Osteoblast (primary cell): ENCODE measurements around the gene LOC101059915.

Experiments used
- DNase-seq: peaks from one replicate; pipeline ENCODE4 v3.0.0; 2011; ENCODE audit warnings: low spot score, mixed read lengths; ENCODE audit not compliant: insufficient read length; ENCODE audit errors: missing footprints
- H2AFZ ChIP-seq: 2 replicates; pipeline ENCODE4 v1.6.0; 2011; ENCODE audit warnings: mild to moderate bottlenecking, low read length
- H3K27ac ChIP-seq: 2 replicates; pipeline ENCODE4 v1.5.1; 2011; ENCODE audit warnings: mild to moderate bottlenecking, low read depth, low read length, moderate library complexity
- H3K27me3 ChIP-seq: 2 replicates; pipeline ENCODE4 v1.6.0; 2012; ENCODE audit warnings: mild to moderate bottlenecking, control low read depth, inconsistent platforms, low read length, moderate library complexity; ENCODE audit not compliant: insufficient read depth
- H3K36me3 ChIP-seq: 2 replicates; pipeline ENCODE4 v1.5.1; 2011; ENCODE audit warnings: mild to moderate bottlenecking, low read length, control low read depth, moderate library complexity; ENCODE audit not compliant: insufficient read depth
- H3K4me1 ChIP-seq: 2 replicates; pipeline ENCODE4 v1.5.1; 2011; ENCODE audit warnings: mild to moderate bottlenecking, low read length, control low read depth, moderate library complexity; ENCODE audit not compliant: insufficient read depth
- H3K4me2 ChIP-seq: 2 replicates; pipeline ENCODE4 v1.6.0; 2011; ENCODE audit warnings: mild to moderate bottlenecking, low read length; ENCODE audit not compliant: insufficient read depth
- H3K4me3 ChIP-seq: fragments of 200-600 bp; sonication (generic); 3 replicates; pipeline ENCODE4 v1.5.1; 2012; ENCODE audit warnings: mild to moderate bottlenecking, low read length, inconsistent platforms; ENCODE audit not compliant: insufficient read depth
- H3K79me2 ChIP-seq: 2 replicates; pipeline ENCODE4 v1.6.0; 2012; ENCODE audit warnings: mild to moderate bottlenecking, low read length, control low read depth, inconsistent platforms; ENCODE audit not compliant: insufficient read depth
- H3K9me3 ChIP-seq: 2 replicates; pipeline ENCODE4 v1.5.1; 2011; ENCODE audit warnings: low read depth, low read length, control low read depth
- H4K20me1 ChIP-seq: 2 replicates; pipeline ENCODE4 v1.6.0; 2012; ENCODE audit warnings: mild to moderate bottlenecking, low read length, control low read depth; ENCODE audit not compliant: insufficient read depth
- TF ChIP-seq, protein P1 (sequence below): IDR thresholded peaks from 2 replicates; pipeline ENCODE4 v1.5.1; 2011; ENCODE audit warnings: mild to moderate bottlenecking, low read depth, low read length, moderate library complexity; ENCODE audit errors: extremely low read depth

LOC101059915 gene

DNA sequence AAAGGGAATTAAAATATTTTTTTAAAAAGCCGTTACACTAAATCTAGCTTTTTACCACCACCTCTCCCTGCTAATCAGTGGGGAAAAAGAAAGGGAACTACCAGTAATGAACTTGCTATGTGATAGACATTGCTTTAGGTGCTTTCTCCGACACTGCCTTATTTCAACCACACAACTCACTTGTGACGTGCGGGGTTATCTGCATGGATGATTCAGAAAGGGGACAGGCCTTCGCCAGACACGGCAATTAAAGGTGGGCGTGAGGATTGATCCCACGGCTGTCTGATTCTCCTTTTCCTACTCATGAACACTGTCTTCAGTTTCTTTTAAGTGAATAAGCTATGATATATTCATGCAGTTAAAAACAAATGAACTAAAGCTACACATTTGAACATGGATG lies 48.2 kb upstream of the LOC101059915 start:
- no peak overlapping the region for H2AFZ ChIP-seq
- DNase-seq = no peak
- H3K79me2 ChIP-seq = no peaks in the 10 kb centered on the region
- H4K20me1 ChIP-seq = peaks cover 10% of the 10 kb centered on the region
- H3K27ac ChIP-seq = no peak overlapping the region
- no peaks in the 10 kb centered on the region for H3K36me3 ChIP-seq
- TF ChIP-seq, protein P1, sequence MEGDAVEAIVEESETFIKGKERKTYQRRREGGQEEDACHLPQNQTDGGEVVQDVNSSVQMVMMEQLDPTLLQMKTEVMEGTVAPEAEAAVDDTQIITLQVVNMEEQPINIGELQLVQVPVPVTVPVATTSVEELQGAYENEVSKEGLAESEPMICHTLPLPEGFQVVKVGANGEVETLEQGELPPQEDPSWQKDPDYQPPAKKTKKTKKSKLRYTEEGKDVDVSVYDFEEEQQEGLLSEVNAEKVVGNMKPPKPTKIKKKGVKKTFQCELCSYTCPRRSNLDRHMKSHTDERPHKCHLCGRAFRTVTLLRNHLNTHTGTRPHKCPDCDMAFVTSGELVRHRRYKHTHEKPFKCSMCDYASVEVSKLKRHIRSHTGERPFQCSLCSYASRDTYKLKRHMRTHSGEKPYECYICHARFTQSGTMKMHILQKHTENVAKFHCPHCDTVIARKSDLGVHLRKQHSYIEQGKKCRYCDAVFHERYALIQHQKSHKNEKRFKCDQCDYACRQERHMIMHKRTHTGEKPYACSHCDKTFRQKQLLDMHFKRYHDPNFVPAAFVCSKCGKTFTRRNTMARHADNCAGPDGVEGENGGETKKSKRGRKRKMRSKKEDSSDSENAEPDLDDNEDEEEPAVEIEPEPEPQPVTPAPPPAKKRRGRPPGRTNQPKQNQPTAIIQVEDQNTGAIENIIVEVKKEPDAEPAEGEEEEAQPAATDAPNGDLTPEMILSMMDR = no peak
- H3K27me3 ChIP-seq = no peaks in the 10 kb centered on the region
- no peak overlapping the region for H3K4me3 ChIP-seq
- H3K4me1 ChIP-seq = no peaks in the 10 kb centered on the region
- no peaks in the 10 kb centered on the region for H3K9me3 ChIP-seq
- H3K4me2 ChIP-seq = no peak overlapping the region

DNA sequence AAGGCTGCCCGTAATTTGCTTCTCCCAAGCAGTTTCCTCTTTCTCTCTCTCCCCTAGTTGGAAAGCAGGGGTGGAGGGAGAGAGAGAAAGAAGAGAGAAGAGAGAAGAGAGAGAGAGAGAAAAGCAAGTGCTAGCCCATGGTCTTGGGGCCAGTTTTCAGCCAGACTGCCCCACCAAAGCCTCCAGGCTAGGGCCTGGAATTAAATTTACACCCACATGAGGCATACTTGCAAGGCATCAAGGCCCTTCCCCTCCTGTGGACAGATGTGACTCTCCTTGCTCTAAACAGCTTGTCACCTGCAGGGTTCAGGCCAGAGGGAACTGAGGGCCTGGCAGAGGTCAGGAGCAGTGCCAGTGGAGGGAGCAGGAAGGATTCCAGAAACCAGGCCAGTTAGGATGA lies 47.4 kb upstream of the LOC101059915 start:
- no peaks in the 10 kb centered on the region for H3K36me3 ChIP-seq
- H3K27ac ChIP-seq = no peak overlapping the region
- peaks cover 10% of the 10 kb centered on the region for H4K20me1 ChIP-seq
- H3K9me3 ChIP-seq = no peaks in the 10 kb centered on the region
- peak; percentile 67 for DNase-seq
- H3K27me3 ChIP-seq = no peaks in the 10 kb centered on the region
- TF ChIP-seq, protein P1 = no peak
- no peak overlapping the region for H2AFZ ChIP-seq
- no peak overlapping the region for H3K4me2 ChIP-seq
- H3K4me1 ChIP-seq = no peaks in the 10 kb centered on the region
- no peaks in the 10 kb centered on the region for H3K79me2 ChIP-seq
- H3K4me3 ChIP-seq = no peak overlapping the region

DNA sequence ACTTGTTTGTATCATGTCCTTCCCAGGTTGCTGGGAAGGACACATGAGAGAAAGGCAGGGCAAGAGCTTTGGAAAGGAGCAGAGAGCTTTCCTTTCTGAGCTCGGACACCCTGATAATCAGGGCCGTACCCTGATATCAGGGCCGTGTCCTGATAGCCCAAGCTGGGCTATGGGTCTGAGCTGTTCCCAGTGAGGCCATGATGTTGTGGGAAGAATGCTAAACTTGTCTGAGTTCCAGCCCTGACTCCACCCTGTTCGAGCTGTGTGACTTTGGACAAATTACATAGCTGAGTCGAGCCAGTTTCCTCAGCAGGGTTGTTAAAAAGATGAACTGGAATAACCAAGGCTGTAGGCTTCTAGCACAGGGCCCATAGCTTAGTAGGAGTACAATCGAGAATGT lies 45.7 kb upstream of the LOC101059915 start:
- Histone ChIP-seq H3K4me2 (no peak overlapping the region), H2AFZ (no peak overlapping the region), H3K4me3 (no peak overlapping the region), H4K20me1 (peaks cover 10% of the 10 kb centered on the region), H3K27ac (no peak overlapping the region), H3K27me3 (no peaks in the 10 kb centered on the region), H3K9me3 (no peaks in the 10 kb centered on the region), H3K79me2 (no peaks in the 10 kb centered on the region), H3K4me1 (no peaks in the 10 kb centered on the region), H3K36me3 (no peaks in the 10 kb centered on the region)
- TF ChIP-seq, protein P1 = no peak
- peak; percentile 80 for DNase-seq

DNA sequence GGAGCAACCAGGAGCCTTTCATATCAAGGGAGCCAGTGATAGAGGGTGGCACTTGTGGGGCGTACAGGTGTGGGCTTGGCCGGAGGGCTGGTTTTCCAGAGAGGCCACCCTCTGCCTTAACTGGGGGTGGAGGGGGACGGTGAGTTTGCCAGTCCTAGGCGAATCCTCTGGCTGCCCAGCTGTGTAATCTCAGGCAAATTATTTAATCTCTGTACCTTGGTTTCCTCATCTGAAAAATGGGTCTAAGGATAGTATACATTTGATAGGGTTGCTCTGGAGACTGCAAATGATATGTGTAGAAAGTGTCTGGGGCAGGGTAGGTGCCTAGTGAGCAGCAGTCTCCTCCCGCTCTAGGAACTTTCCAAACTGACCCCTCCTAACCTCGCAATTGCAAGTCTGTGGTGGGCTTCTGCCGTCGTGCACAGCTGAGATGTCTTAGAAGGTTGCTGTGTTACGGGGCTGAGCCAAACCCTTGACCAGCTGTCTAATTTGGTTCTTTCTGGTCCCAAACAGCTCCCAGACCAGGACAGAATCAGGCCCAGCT lies 45.2 kb upstream of the LOC101059915 start:
- H2AFZ ChIP-seq = no peak overlapping the region
- TF ChIP-seq, protein P1 = no peak
- H3K4me3 ChIP-seq = no peak overlapping the region
- no peaks in the 10 kb centered on the region for H3K36me3 ChIP-seq
- H3K27me3 ChIP-seq = no peaks in the 10 kb centered on the region
- H4K20me1 ChIP-seq = peaks cover 7% of the 10 kb centered on the region
- no peaks in the 10 kb centered on the region for H3K9me3 ChIP-seq
- no peaks in the 10 kb centered on the region for H3K79me2 ChIP-seq
- DNase-seq = peak; percentile 75
- no peak overlapping the region for H3K4me2 ChIP-seq
- H3K27ac ChIP-seq = no peak overlapping the region
- no peaks in the 10 kb centered on the region for H3K4me1 ChIP-seq
